Upper lobe of left lung (tissue), 4 donors: ENCODE results near the gene ANKDD1A.

ENCODE experiments used
- CTCF ChIP-seq, 6 experiments: fragments of 450-650 bp in 4 of 6; fragments of 200-600 bp in 2 of 6; sonication (generic) in 2 of 6; IDR thresholded peaks; one replicate each; pipeline ENCODE4 v1.5.1; 2016 to 2019; ENCODE audit warnings: antibody characterized with exemption in 6 of 6
- EP300 ChIP-seq, 4 donors: sonication (generic); formaldehyde crosslinking; IDR thresholded peaks; one replicate each; pipeline ENCODE4 v1.5.1; 2017; ENCODE audit warnings: antibody characterized with exemption in 4 of 4, control low read depth in 2 of 4
- POLR2A ChIP-seq, 4 donors: fragments of 450-650 bp; IDR thresholded peaks; one replicate each; pipeline ENCODE4 v1.5.1; 2016 to 2017; ENCODE audit warnings: antibody characterized with exemption in 4 of 4, mild to moderate bottlenecking in 2 of 4
- POLR2AphosphoS5 ChIP-seq, 2 donors: sonication (generic); formaldehyde crosslinking; IDR thresholded peaks; one replicate each; pipeline ENCODE4 v1.5.1; 2017; ENCODE audit warnings: antibody characterized with exemption in 2 of 2

- TF ChIP-seq CTCF (IDR thresholded peaks at IDR 0.05) = no peak
- no peak for TF ChIP-seq EP300 (IDR thresholded peaks at IDR 0.05)
- TF ChIP-seq POLR2A (IDR thresholded peaks at IDR 0.05) = no peak
- no peak for TF ChIP-seq POLR2AphosphoS5 (IDR thresholded peaks at IDR 0.05)
Measured at GRCh38 chr15:64930778-64931371, 19.2 kb downstream of the ANKDD1A start.
